HepG2 (cell line): ENCODE results near the gene IRAK3.

Experiments
- GMEB1 ChIP-seq: sonication (generic); formaldehyde crosslinking; IDR thresholded peaks from 2 replicates; pipeline ENCODE4 v1.5.1; 2020; ENCODE audit warnings: missing genetic modification reagents, mild to moderate bottlenecking, borderline replicate concordance
- KDM5A ChIP-seq: fragments of 200-600 bp; sonication (generic); IDR thresholded peaks from 2 replicates; pipeline ENCODE4 v1.7.0; 2018; ENCODE audit warnings: antibody characterized with exemption, mild to moderate bottlenecking, low read length, borderline replicate concordance
- TF ChIP-seq, protein P1 (sequence below): conservative IDR thresholded peaks from 2 replicates; pipeline ENCODE4 v1.6.1; 2018; ENCODE audit warnings: missing genetic modification reagents

GRCh38 chr12:66188584-66189485 is at the start of gene IRAK3:
- TF ChIP-seq, protein P1, sequence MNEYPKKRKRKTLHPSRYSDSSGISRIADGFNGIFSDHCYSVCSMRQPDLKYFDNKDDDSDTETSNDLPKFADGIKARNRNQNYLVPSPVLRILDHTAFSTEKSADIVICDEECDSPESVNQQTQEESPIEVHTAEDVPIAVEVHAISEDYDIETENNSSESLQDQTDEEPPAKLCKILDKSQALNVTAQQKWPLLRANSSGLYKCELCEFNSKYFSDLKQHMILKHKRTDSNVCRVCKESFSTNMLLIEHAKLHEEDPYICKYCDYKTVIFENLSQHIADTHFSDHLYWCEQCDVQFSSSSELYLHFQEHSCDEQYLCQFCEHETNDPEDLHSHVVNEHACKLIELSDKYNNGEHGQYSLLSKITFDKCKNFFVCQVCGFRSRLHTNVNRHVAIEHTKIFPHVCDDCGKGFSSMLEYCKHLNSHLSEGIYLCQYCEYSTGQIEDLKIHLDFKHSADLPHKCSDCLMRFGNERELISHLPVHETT (CRISPR knock-in tag), result no peak
- TF ChIP-seq KDM5A (no peak), GMEB1 (CRISPR knock-in tag) (no peak)
